Activated CD4-positive, alpha-beta T cell treated with anti-CD3 and anti-CD28 coated beads for 4 hours (primary cell): ENCODE data around the gene SEC16B.

Experiments
- DNase-seq, 2 donors: peaks; one replicate each; pipeline ENCODE4 v3.0.0-alpha.2; 2020

The SEC16B gene

GRCh38 chr1:177897998-177898654, 71.7 kb downstream of the SEC16B start:
- no peak for DNase-seq

DNA sequence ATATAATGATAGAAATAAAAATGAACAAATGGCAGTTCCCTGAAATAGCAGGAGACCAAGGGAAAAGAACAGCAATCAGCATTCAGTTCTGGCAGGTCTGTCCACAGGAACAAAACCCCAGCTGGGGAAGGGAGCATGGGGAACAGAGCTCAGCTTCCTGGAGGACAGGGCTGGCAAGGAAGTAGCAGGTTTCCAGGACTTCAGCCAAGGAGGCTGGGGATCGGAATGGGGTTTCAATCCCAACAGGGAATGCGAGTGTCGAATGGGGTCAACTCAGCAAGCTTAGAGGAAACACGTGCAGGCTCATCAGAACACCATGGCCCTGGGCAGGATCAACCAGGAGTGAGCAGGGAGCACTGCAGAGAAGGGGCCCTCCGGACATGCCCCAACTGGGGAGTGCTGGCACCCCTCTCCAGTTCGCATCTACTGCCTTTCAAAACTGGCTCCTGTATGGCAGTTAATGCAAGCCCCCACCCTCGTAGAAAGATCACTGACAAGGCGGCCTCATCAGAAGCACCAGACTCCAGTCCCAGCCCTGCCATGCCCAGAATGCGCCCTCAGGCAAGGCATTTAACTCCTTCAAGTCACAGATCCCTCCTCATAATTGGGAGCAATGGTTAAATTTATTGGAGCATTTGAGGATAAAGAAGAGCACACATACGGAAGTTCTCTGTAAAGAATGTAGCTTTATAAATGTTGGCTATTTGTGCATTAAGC, 72.4 kb downstream of the SEC16B start:
- no peak for DNase-seq
